Esophagus muscularis mucosa (tissue), 3 donors: ENCODE data around the gene MUC20.
"Not testable (repeated sequence)": the region's sequence is repeated elsewhere in the genome, so short reads cannot be mapped to it uniquely, and the experiment has no call there.

Experiments
- CTCF ChIP-seq, 3 experiments: fragments of 200-600 bp in 2 of 3; fragments of 450-650 bp in 1 of 3; sonication (generic) in 2 of 3; IDR thresholded peaks; one replicate each; pipeline ENCODE4 v1.5.1; 2017 to 2019; ENCODE audit warnings: antibody characterized with exemption in 3 of 3, mild to moderate bottlenecking in 2 of 3, moderate library complexity in 1 of 3
- POLR2A ChIP-seq: fragments of 450-650 bp; IDR thresholded peaks from one replicate; pipeline ENCODE4 v1.6.1; 2017; ENCODE audit warnings: antibody characterized with exemption, moderate library complexity, mild to moderate bottlenecking, low read depth
- POLR2AphosphoS5 ChIP-seq, 2 donors: sonication (generic); formaldehyde crosslinking; IDR thresholded peaks; one replicate each; pipeline ENCODE4 v1.6.1; 2017; ENCODE audit warnings: antibody characterized with exemption in 2 of 2

GRCh38 chr3:195724363-195724762 lies 3.6 kb downstream of the MUC20 start:
- TF ChIP-seq CTCF (IDR thresholded peaks at IDR 0.05); POLR2A; POLR2AphosphoS5 (IDR thresholded peaks at IDR 0.05): not testable (repeated sequence)
